ENCODE measurements around the gene TENT4B. TPM values are rescaled to one million over a fixed set of nuclear protein-coding genes. Genes with fewer than 3 reads are reported as not detected.

TENT4B gene
- total RNA-seq, 1 experiment from 2014 or later = 13.0 TPM

DNA sequence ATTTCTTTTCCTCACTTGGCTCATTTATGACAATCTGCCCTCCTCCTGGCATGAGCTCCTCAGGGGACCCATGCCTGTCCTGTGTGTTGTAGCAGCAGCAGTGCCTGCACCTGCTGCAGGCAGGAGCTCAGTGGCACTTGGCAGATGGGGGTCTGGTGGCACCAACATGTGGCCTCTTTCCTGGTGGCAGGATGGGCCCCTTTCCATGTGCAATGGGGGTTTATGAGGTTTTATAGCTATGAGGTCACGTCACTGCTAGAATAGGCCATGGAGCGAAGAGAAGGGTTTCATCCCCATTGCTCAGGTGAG is 120.2 kb downstream of the TENT4B start:
- Mint-ChIP-seq H3K4me3 (no peak overlapping the region), H3K27me3 (ENCODE audit: low read depth) (no peaks in the 10 kb centered on the region; the same call in 1 of the 2 replicates), H3K27ac (no peak overlapping the region; a peak in 1 of 7 replicates), H3K4me1 (0 out of 4 replicates have a peak, but pooled peaks cover 0 to 6% of the 10 kb centered on the region in 2 experiments), H3K36me3 (ENCODE audit: insufficient read depth in 1 of 3, low read depth in 3 of 3) (peaks cover 0 to 3% (median 0%) of the 10 kb centered on the region in 3 experiments; a peak in 3 of 7 replicates), H3K9me3 (peaks cover 0 to 2% of the 10 kb centered on the region in 2 experiments; a peak in 2 of 5 replicates)
- WGBS (ENCODE audit: extremely low coverage, insufficient read length, low lambda C conversion rate) = no CpG with 5 or more reads among the region's 2 CpGs
- Histone ChIP-seq H3K23me2 (ENCODE audit: insufficient read length, low read depth, low read length, poor library complexity, severe bottlenecking) (no peaks in the 10 kb centered on the region), H3K79me2 (ENCODE audit: insufficient read depth, low read length) (no peaks in the 10 kb centered on the region), H2BK5ac (ENCODE audit: insufficient read length, low read length) (no peak overlapping the region), H3K56ac (ENCODE audit: insufficient read length, low read depth, low read length) (no peak overlapping the region), H2BK20ac (ENCODE audit: low read depth, low read length, poor library complexity, severe bottlenecking) (no peak overlapping the region), H2AK5ac (ENCODE audit: insufficient read length, low read length) (no peak overlapping the region), H3K14ac (ENCODE audit: insufficient read depth, low read length) (no peak overlapping the region), H3K79me1 (ENCODE audit: insufficient read depth, low read depth, low read length, poor library complexity, severe bottlenecking) (no peaks in the 10 kb centered on the region), H4K8ac (replicated peaks; ENCODE audit: insufficient read length, low read depth, low read length) (no peak overlapping the region), H2BK120ac (ENCODE audit: low read depth, low read length, poor library complexity, severe bottlenecking) (no peak overlapping the region), H3K27ac (ENCODE audit: insufficient read length, low read depth, low read length) (no peak overlapping the region), H2AFZ (ENCODE audit: low read length) (no peak overlapping the region), H3K4ac (ENCODE audit: low read depth, low read length) (no peak overlapping the region), H3K4me1 (ENCODE audit: insufficient read depth, low read length) (no peaks in the 10 kb centered on the region), H3K18ac (ENCODE audit: insufficient read length, low read depth, low read length) (no peak overlapping the region), H3K23ac (ENCODE audit: insufficient read length, low read depth, low read length) (no peak overlapping the region), H3T11ph (ENCODE audit: low read length) (no peak overlapping the region), H3K9ac (ENCODE audit: extremely low read depth, insufficient read length, low read length) (no peak overlapping the region), H4K5ac (ENCODE audit: insufficient read length, low read depth, low read length) (no peak overlapping the region), H4K91ac (ENCODE audit: insufficient read length, low read depth, low read length) (no peak overlapping the region), H2BK12ac (ENCODE audit: insufficient read length, low read depth, low read length) (no peak overlapping the region), H3K4me2 (ENCODE audit: insufficient read depth, insufficient read length, low read length) (no peak overlapping the region), H2BK15ac (ENCODE audit: low read depth, low read length) (no peak overlapping the region), H3K9me3 (ENCODE audit: control insufficient read depth, low read depth, low read length) (no peaks in the 10 kb centered on the region), H4K20me1 (ENCODE audit: control insufficient read depth, insufficient read depth, insufficient read length) (no peaks in the 10 kb centered on the region), H3K27me3 (ENCODE audit: insufficient read depth, low read length) (no peaks in the 10 kb centered on the region)
- TF ChIP-seq, protein P1, sequence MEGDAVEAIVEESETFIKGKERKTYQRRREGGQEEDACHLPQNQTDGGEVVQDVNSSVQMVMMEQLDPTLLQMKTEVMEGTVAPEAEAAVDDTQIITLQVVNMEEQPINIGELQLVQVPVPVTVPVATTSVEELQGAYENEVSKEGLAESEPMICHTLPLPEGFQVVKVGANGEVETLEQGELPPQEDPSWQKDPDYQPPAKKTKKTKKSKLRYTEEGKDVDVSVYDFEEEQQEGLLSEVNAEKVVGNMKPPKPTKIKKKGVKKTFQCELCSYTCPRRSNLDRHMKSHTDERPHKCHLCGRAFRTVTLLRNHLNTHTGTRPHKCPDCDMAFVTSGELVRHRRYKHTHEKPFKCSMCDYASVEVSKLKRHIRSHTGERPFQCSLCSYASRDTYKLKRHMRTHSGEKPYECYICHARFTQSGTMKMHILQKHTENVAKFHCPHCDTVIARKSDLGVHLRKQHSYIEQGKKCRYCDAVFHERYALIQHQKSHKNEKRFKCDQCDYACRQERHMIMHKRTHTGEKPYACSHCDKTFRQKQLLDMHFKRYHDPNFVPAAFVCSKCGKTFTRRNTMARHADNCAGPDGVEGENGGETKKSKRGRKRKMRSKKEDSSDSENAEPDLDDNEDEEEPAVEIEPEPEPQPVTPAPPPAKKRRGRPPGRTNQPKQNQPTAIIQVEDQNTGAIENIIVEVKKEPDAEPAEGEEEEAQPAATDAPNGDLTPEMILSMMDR (conservative IDR thresholded peaks at IDR 0.05) = no peak
- DNase-seq = no peak
